ENCODE data around the gene PREX1. TPM values are rescaled to one million over a fixed set of nuclear protein-coding genes. Genes with fewer than 3 reads are reported as not detected.
A peak's percentile ranks its signal among the peaks of the same experiment; 100 is the strongest.

PREX1 gene
- total RNA-seq, 1 donor from 2014 or later = 248 TPM

- TF ChIP-seq, protein P1, sequence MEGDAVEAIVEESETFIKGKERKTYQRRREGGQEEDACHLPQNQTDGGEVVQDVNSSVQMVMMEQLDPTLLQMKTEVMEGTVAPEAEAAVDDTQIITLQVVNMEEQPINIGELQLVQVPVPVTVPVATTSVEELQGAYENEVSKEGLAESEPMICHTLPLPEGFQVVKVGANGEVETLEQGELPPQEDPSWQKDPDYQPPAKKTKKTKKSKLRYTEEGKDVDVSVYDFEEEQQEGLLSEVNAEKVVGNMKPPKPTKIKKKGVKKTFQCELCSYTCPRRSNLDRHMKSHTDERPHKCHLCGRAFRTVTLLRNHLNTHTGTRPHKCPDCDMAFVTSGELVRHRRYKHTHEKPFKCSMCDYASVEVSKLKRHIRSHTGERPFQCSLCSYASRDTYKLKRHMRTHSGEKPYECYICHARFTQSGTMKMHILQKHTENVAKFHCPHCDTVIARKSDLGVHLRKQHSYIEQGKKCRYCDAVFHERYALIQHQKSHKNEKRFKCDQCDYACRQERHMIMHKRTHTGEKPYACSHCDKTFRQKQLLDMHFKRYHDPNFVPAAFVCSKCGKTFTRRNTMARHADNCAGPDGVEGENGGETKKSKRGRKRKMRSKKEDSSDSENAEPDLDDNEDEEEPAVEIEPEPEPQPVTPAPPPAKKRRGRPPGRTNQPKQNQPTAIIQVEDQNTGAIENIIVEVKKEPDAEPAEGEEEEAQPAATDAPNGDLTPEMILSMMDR (IDR thresholded peaks at IDR 0.05; ENCODE audit: unreplicated experiment) = no peak
- H3K27ac Mint-ChIP-seq (ENCODE audit: unreplicated experiment) = no peak overlapping the region
- no peaks in the 10 kb centered on the region for H3K9me3 Mint-ChIP-seq (ENCODE audit: unreplicated experiment)
- no peak for DNase-seq (ENCODE audit: low spot score)
- peak overlapping the region; percentile 83 for H3K4me3 Mint-ChIP-seq (ENCODE audit: unreplicated experiment)
- H3K4me1 Mint-ChIP-seq (ENCODE audit: unreplicated experiment) = peaks cover 36% of the 10 kb centered on the region
- H3K36me3 Mint-ChIP-seq (ENCODE audit: low read depth, unreplicated experiment) = peaks cover 63% of the 10 kb centered on the region
- peaks cover 19% of the 10 kb centered on the region for H3K27me3 Mint-ChIP-seq (ENCODE audit: unreplicated experiment)
Observed at GRCh38 chr20:48711044-48711428, 116.8 kb downstream of the PREX1 start.

DNA sequence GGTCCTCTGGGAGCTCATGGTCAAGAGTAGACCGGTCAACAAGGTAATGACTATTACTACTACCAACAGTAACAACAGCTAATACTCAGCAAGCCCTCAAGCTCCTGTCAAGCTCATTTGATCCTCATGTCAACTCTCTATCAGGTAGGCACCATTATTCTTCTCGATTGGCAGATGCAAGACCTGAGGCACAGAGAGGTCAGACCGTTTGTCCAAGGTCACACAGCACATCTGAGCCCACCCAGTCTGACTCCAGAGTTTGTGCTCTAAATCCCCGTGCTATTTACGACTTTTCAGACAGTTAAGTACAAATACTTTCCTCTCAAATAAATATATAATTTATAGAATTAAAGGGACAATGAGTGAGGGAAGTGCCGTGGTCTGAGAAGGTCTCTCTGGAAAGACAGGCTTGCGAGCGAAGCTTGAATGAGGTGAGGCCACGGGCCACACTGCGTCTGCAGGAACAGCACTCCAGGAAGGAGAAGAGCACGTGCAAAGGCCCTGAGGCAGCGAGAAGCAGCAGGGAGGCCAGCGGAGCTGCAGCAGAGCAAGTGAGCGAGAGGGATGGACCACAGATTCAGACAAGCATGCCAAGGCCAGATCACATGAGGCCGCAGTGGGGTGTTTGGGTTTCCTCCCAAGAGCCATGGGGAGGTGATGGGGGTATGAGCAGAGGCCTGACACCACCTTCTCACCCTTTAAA, 117.3 kb downstream of the PREX1 start:
- H3K9me3 Mint-ChIP-seq (ENCODE audit: unreplicated experiment) = no peaks in the 10 kb centered on the region
- peaks cover 19% of the 10 kb centered on the region for H3K27me3 Mint-ChIP-seq (ENCODE audit: unreplicated experiment)
- H3K4me3 Mint-ChIP-seq (ENCODE audit: unreplicated experiment) = peak overlapping the region; percentile 83
- H3K27ac Mint-ChIP-seq (ENCODE audit: unreplicated experiment) = peak overlapping the region; percentile 82
- H3K4me1 Mint-ChIP-seq (ENCODE audit: unreplicated experiment) = peaks cover 38% of the 10 kb centered on the region
- TF ChIP-seq, protein P1 (IDR thresholded peaks at IDR 0.05; ENCODE audit: unreplicated experiment) = no peak
- peaks cover 62% of the 10 kb centered on the region for H3K36me3 Mint-ChIP-seq (ENCODE audit: low read depth, unreplicated experiment)
- DNase-seq (ENCODE audit: low spot score) = no peak

DNA sequence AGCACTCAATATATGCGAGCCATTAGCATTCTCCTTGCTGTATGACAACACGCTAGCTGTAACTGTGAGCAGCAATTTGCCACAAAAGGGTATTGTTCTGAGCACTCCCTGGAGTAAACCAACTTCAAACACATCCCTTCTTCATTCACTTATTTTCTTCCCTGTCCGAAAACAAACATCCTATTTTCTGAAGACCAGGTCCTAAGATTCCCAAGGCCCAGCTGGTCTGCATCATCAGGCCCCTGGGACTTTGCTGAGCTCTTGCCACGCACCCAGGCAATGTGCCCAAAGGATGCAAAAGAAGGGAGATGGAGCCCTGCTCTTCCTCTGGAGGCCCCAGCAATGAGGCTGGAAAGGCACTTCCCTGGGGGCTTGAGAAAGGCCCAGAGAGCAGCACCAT, 118.1 kb downstream of the PREX1 start:
- Mint-ChIP-seq H3K36me3 (ENCODE audit: low read depth, unreplicated experiment) (peaks cover 64% of the 10 kb centered on the region), H3K9me3 (ENCODE audit: unreplicated experiment) (no peaks in the 10 kb centered on the region), H3K27ac (ENCODE audit: unreplicated experiment) (no peak overlapping the region), H3K27me3 (ENCODE audit: unreplicated experiment) (peaks cover 18% of the 10 kb centered on the region), H3K4me1 (ENCODE audit: unreplicated experiment) (peaks cover 43% of the 10 kb centered on the region), H3K4me3 (ENCODE audit: unreplicated experiment) (no peak overlapping the region)
- no peak for DNase-seq (ENCODE audit: low spot score)
- TF ChIP-seq, protein P1 (IDR thresholded peaks at IDR 0.05; ENCODE audit: unreplicated experiment) = no peak

DNA sequence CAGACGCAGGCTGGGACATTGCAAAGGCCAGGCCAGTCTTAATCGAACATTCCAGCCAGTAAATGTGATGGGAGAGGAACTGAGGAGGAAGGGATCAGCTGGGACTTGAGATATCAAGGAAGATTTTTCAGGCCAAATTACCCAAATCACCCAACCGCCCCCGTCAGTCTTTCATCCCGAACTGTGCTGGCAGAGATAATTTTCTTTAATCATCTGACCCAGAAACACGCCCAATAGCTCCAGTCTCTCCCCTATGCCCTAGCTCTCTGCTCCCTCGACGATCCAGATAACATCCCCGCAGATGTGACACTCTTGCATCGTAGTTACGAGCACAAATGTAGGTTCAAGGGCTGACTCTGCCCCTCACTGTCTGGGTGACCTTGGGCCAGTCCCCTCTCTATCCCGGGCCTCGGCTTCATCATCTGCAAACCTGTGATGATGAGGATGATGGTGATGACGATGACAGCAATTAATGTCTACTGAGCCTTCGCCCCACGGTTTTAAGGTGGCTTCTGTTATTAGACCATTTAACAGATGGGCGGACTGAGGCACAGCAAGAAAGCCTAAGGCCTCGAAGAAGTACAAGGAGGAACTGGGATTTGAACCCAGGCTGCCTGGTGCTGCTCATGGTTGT, 118.6 kb downstream of the PREX1 start:
- no peak for DNase-seq (ENCODE audit: low spot score)
- H3K27me3 Mint-ChIP-seq (ENCODE audit: unreplicated experiment) = peaks cover 20% of the 10 kb centered on the region
- peaks cover 47% of the 10 kb centered on the region for H3K4me1 Mint-ChIP-seq (ENCODE audit: unreplicated experiment)
- no peaks in the 10 kb centered on the region for H3K9me3 Mint-ChIP-seq (ENCODE audit: unreplicated experiment)
- H3K27ac Mint-ChIP-seq (ENCODE audit: unreplicated experiment) = peak overlapping the region; percentile 25
- H3K4me3 Mint-ChIP-seq (ENCODE audit: unreplicated experiment) = peak overlapping the region; percentile 15
- TF ChIP-seq, protein P1 (IDR thresholded peaks at IDR 0.05; ENCODE audit: unreplicated experiment) = no peak
- peaks cover 63% of the 10 kb centered on the region for H3K36me3 Mint-ChIP-seq (ENCODE audit: low read depth, unreplicated experiment)

DNA sequence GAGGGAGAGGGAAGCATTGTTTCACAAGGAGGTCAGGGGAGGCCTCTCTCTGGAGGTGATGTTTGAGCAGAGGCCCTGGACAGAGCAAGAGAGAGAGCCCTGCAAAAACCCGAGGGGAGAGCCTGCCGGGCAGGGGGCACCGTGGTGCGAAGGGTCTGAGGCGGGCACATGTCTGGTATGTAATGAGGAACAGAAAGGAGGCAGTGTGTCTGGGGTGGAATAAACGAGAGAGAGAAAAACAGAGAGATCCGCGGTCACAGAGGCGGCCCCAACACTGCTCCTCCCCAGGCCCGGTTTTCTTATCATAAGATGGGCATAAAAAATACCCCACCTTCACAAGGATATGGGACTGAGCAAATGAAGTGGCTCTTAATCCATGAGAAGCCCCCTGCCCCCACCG, 119.2 kb downstream of the PREX1 start:
- TF ChIP-seq, protein P1 (IDR thresholded peaks at IDR 0.05; ENCODE audit: unreplicated experiment) = no peak
- H3K4me3 Mint-ChIP-seq (ENCODE audit: unreplicated experiment) = peak overlapping the region; percentile 15
- no peak for DNase-seq (ENCODE audit: low spot score)

More for the DNA sequence above, 119.2 kb downstream of the PREX1 start:
- Mint-ChIP-seq H3K27me3 (ENCODE audit: unreplicated experiment) (peaks cover 23% of the 10 kb centered on the region), H3K36me3 (ENCODE audit: low read depth, unreplicated experiment) (peaks cover 69% of the 10 kb centered on the region), H3K4me1 (ENCODE audit: unreplicated experiment) (peaks cover 53% of the 10 kb centered on the region), H3K9me3 (ENCODE audit: unreplicated experiment) (no peaks in the 10 kb centered on the region), H3K27ac (ENCODE audit: unreplicated experiment) (peak overlapping the region; percentile 28)
